DND-41 (cell line): ENCODE measurements around the gene MARK2.

Source experiments
- EZH2 ChIP-seq: IDR thresholded peaks from 3 replicates; pipeline ENCODE4 v1.6.1; 2012; ENCODE audit warnings: borderline replicate concordance, low read depth, mild to moderate bottlenecking, moderate library complexity, low read length, inconsistent platforms; ENCODE audit not compliant: severe bottlenecking
- TF ChIP-seq, protein P1 (sequence below): IDR thresholded peaks from 2 replicates; pipeline ENCODE4 v1.5.1; 2012; ENCODE audit warnings: borderline replicate concordance, low read length, moderate library complexity, mild to moderate bottlenecking; ENCODE audit not compliant: poor library complexity, severe bottlenecking; ENCODE audit errors: extremely low read depth

DNA sequence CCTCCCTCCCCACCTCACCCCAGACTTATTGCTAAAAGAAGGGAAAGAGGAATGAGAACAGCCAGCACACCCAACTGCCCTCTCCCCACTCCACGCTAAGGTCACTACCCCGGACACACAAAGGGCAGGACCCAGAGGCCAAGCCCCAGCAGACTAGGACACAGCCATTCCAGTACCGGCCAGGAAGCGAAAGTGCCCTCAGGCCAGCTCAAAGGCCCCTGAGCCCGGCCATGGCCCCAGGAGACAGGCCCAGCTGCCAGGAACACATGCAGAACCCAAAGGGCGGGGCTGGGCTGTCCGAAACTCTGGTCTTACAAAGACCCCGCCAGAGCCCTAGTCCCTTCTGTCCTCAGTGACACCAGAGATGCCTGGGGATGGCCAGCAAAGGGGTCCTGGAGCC is 72.5 kb downstream of the MARK2 start:
- no peak for TF ChIP-seq EZH2
- TF ChIP-seq, protein P1, sequence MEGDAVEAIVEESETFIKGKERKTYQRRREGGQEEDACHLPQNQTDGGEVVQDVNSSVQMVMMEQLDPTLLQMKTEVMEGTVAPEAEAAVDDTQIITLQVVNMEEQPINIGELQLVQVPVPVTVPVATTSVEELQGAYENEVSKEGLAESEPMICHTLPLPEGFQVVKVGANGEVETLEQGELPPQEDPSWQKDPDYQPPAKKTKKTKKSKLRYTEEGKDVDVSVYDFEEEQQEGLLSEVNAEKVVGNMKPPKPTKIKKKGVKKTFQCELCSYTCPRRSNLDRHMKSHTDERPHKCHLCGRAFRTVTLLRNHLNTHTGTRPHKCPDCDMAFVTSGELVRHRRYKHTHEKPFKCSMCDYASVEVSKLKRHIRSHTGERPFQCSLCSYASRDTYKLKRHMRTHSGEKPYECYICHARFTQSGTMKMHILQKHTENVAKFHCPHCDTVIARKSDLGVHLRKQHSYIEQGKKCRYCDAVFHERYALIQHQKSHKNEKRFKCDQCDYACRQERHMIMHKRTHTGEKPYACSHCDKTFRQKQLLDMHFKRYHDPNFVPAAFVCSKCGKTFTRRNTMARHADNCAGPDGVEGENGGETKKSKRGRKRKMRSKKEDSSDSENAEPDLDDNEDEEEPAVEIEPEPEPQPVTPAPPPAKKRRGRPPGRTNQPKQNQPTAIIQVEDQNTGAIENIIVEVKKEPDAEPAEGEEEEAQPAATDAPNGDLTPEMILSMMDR = no peak
